ENCODE measurements around the gene MSL3B.

Gene MSL3B

GRCh38 chr2:233835230-233836186 is 32.7 kb downstream of the MSL3B start:
- Histone ChIP-seq H3K36me3 (replicated peaks in 1 of 2; ENCODE audit: control insufficient read depth in 1 of 2, insufficient read depth in 2 of 2, low read length in 2 of 2) (peaks cover 59 to 69% of the 10 kb centered on the region in 2 donors), H4K20me1 (ENCODE audit: insufficient read depth, low read length) (no peaks in the 10 kb centered on the region), H3K9ac (ENCODE audit: insufficient read depth, low read length, poor library complexity, severe bottlenecking) (no peak overlapping the region), H3K4me2 (replicated peaks; ENCODE audit: extremely low read depth, low read length, poor library complexity, severe bottlenecking) (no peak overlapping the region), H3K79me2 (ENCODE audit: insufficient read depth, low read length) (peaks cover 48% of the 10 kb centered on the region), H3K27me3 (ENCODE audit: control insufficient read depth in 2 of 2, insufficient read depth in 2 of 2, low read length in 2 of 2) (no peaks in the 10 kb centered on the region), H3K9me3 (replicated peaks in 1 of 2; ENCODE audit: control insufficient read depth in 1 of 2, insufficient read depth in 1 of 2, low read length in 2 of 2) (no peaks in the 10 kb centered on the region), H2AFZ (ENCODE audit: insufficient read depth, low read depth, low read length, poor library complexity, severe bottlenecking) (no peak overlapping the region), H3K4me3 (replicated peaks in 1 of 3; ENCODE audit: low read depth in 2 of 3, low read length in 3 of 3) (no peak overlapping the region), H3K27ac (ENCODE audit: low read depth in 1 of 2, low read length in 2 of 2) (peak overlapping the region in 1 of 2 donors; percentile 3), H3K4me1 (ENCODE audit: control insufficient read depth in 1 of 2, insufficient read depth in 2 of 2, low read length in 2 of 2) (no peaks in the 10 kb centered on the region)
- WGBS (ENCODE audit: insufficient coverage): 96% methylated on average over 6 of the region's 14 CpGs
- peak overlapping the region in 2 of 7 donors; percentile 9 to 16 for H3K27ac Mint-ChIP-seq
- H3K4me3 Mint-ChIP-seq: no peak overlapping the region
- TF ChIP-seq CTCF (IDR thresholded peaks at IDR 0.05): no peak
- no peaks in the 10 kb centered on the region for H3K9me3 Mint-ChIP-seq
- intact Hi-C loops (cut with micrococcal nuclease): no loop called here
- peaks cover 63 to 73% of the 10 kb centered on the region in 2 donors for H3K36me3 Mint-ChIP-seq
- no peak for DNase-seq
- peaks cover 0 to 2% (median 0%) of the 10 kb centered on the region in 3 donors for H3K27me3 Mint-ChIP-seq (ENCODE audit: low read depth in 3 of 3)
- peaks cover 4% of the 10 kb centered on the region for H3K4me1 Mint-ChIP-seq

GRCh38 chr2:233833345-233833744 is 34.8 kb downstream of the MSL3B start:
- Histone ChIP-seq H2AFZ (ENCODE audit: insufficient read depth, low read depth, low read length, poor library complexity, severe bottlenecking) (no peak overlapping the region), H3K9me3 (replicated peaks in 1 of 2; ENCODE audit: control insufficient read depth in 1 of 2, insufficient read depth in 1 of 2, low read length in 2 of 2) (no peaks in the 10 kb centered on the region), H3K36me3 (replicated peaks in 1 of 2; ENCODE audit: control insufficient read depth in 1 of 2, insufficient read depth in 2 of 2, low read length in 2 of 2) (peaks cover 37 to 48% of the 10 kb centered on the region in 2 donors), H3K79me2 (ENCODE audit: insufficient read depth, low read length) (peaks cover 26% of the 10 kb centered on the region), H3K4me1 (ENCODE audit: control insufficient read depth in 1 of 2, insufficient read depth in 2 of 2, low read length in 2 of 2) (no peaks in the 10 kb centered on the region), H3K4me3 (replicated peaks in 1 of 3; ENCODE audit: low read depth in 2 of 3, low read length in 3 of 3) (no peak overlapping the region), H3K27ac (ENCODE audit: low read depth in 1 of 2, low read length in 2 of 2) (no peak overlapping the region), H3K4me2 (replicated peaks; ENCODE audit: extremely low read depth, low read length, poor library complexity, severe bottlenecking) (no peak overlapping the region), H3K27me3 (ENCODE audit: control insufficient read depth in 2 of 2, insufficient read depth in 2 of 2, low read length in 2 of 2) (no peaks in the 10 kb centered on the region), H3K9ac (ENCODE audit: insufficient read depth, low read length, poor library complexity, severe bottlenecking) (no peak overlapping the region), H4K20me1 (ENCODE audit: insufficient read depth, low read length) (no peaks in the 10 kb centered on the region)
- DNase-seq: no peak
- 93% methylated on average over 7 of the region's 10 CpGs for WGBS (ENCODE audit: insufficient coverage)
- TF ChIP-seq CTCF (IDR thresholded peaks at IDR 0.05): no peak
- Mint-ChIP-seq H3K27me3 (ENCODE audit: low read depth in 3 of 3) (peaks cover 0 to 3% (median 0%) of the 10 kb centered on the region in 3 donors), H3K9me3 (no peaks in the 10 kb centered on the region), H3K4me3 (no peak overlapping the region), H3K4me1 (peaks cover 2% of the 10 kb centered on the region), H3K27ac (peak overlapping the region in 2 of 7 donors; percentile 64 to 70), H3K36me3 (peaks cover 42 to 51% of the 10 kb centered on the region in 2 donors)
- intact Hi-C loops (cut with micrococcal nuclease): no loop called here
